Thoracic aorta (tissue), 2 donors: Measurements from ENCODE around the gene ARNT2. TPM values are rescaled to one million over a fixed set of nuclear protein-coding genes. Genes with fewer than 3 reads are reported as not detected.

ENCODE experiments used
- ATAC-seq: fragments of 150-250 bp; one replicate; pipeline ENCODE4 v1.8.0; 2017; ENCODE audit warnings: low read depth; ENCODE audit not compliant: insufficient number of reproducible peaks, low FRiP score
- DNase-seq: peaks from one replicate; pipeline ENCODE4 v3.0.0-alpha.2; 2020; ENCODE audit warnings: low spot score
- H3K27ac ChIP-seq, 2 donors: fragments of 200-600 bp; sonication (generic); 1 replicate in 1 of 2; 2 replicates in 1 of 2; pipeline ENCODE4 v1.5.1; 2016; ENCODE audit warnings: mild to moderate bottlenecking in 2 of 2, moderate library complexity in 2 of 2
- H3K27me3 ChIP-seq: fragments of 200-600 bp; sonication (generic); replicated peaks from 2 replicates; pipeline ENCODE4 v1.6.0; 2016; ENCODE audit warnings: mild to moderate bottlenecking; ENCODE audit not compliant: insufficient read depth
- H3K36me3 ChIP-seq: fragments of 200-600 bp; sonication (generic); one replicate; pipeline ENCODE4 v1.5.1; 2016
- H3K4me1 ChIP-seq, 2 donors: fragments of 200-600 bp; sonication (generic); 1 replicate in 1 of 2; 2 replicates in 1 of 2; pipeline versions ENCODE4 v1.5.1 to v1.6.0; 2016; ENCODE audit warnings: low read depth in 2 of 2, mild to moderate bottlenecking in 1 of 2; ENCODE audit not compliant: control insufficient read depth in 1 of 2
- H3K4me3 ChIP-seq: fragments of 200-600 bp; sonication (generic); 2 replicates; pipeline ENCODE4 v1.5.1; 2016; ENCODE audit warnings: mild to moderate bottlenecking
- H3K9me3 ChIP-seq: fragments of 200-600 bp; sonication (generic); 2 replicates; pipeline ENCODE4 v1.5.1; 2016
- CTCF ChIP-seq: fragments of 200-600 bp; sonication (generic); IDR thresholded peaks from one replicate; pipeline ENCODE4 v1.5.1; 2019; ENCODE audit warnings: antibody characterized with exemption
- total RNA-seq, 2 donors: library from RNA; depleted of rRNA; stranded (reverse); fragments of >200 nt; gene quantifications; one replicate each; pipeline versions ENCODE4 v1.1.0 to v1.2.3, GENCODE V29; 2016

ARNT2 gene
- total RNA-seq, 2 donors from 2014 or later, result 5.8 to 22.9 TPM

GRCh38 chr15:80500021-80500420 lies 95.8 kb downstream of the ARNT2 start:
- Histone ChIP-seq H3K4me1 (peaks cover 1 to 12% of the 10 kb centered on the region in 2 donors), H3K27me3 (no peaks in the 10 kb centered on the region), H3K4me3 (no peak overlapping the region), H3K9me3 (no peaks in the 10 kb centered on the region), H3K27ac (no peak overlapping the region), H3K36me3 (no peaks in the 10 kb centered on the region)
- no peak for TF ChIP-seq CTCF
- no peak for ATAC-seq
- no peak for DNase-seq

- Histone ChIP-seq H3K27me3 (no peaks in the 10 kb centered on the region), H3K36me3 (no peaks in the 10 kb centered on the region), H3K27ac (no peak overlapping the region), H3K4me1 (no peaks in the 10 kb centered on the region), H3K4me3 (no peak overlapping the region), H3K9me3 (no peaks in the 10 kb centered on the region)
- ATAC-seq, result no peak
- DNase-seq, result no peak
- no peak for TF ChIP-seq CTCF
Observed at GRCh38 chr15:80501476-80501875, 97.3 kb downstream of the ARNT2 start.

GRCh38 chr15:80502782-80503181 lies 98.6 kb downstream of the ARNT2 start:
- H3K4me1 ChIP-seq, result no peaks in the 10 kb centered on the region
- no peak for TF ChIP-seq CTCF
- no peaks in the 10 kb centered on the region for H3K36me3 ChIP-seq
- no peak overlapping the region for H3K4me3 ChIP-seq
- no peaks in the 10 kb centered on the region for H3K9me3 ChIP-seq
- H3K27ac ChIP-seq, result no peak overlapping the region
- DNase-seq (no peak), ATAC-seq (peak; percentile 23)
- no peaks in the 10 kb centered on the region for H3K27me3 ChIP-seq

GRCh38 chr15:80503319-80503952 lies 99.3 kb downstream of the ARNT2 start:
- DNase-seq (no peak), ATAC-seq (no peak)
- H3K36me3 ChIP-seq, result no peaks in the 10 kb centered on the region
- H3K4me1 ChIP-seq, result no peaks in the 10 kb centered on the region
- no peak for TF ChIP-seq CTCF
- H3K27me3 ChIP-seq, result no peaks in the 10 kb centered on the region
- H3K4me3 ChIP-seq, result no peak overlapping the region
- no peaks in the 10 kb centered on the region for H3K9me3 ChIP-seq
- no peak overlapping the region for H3K27ac ChIP-seq

GRCh38 chr15:80504931-80505330 lies 100.7 kb downstream of the ARNT2 start:
- no peaks in the 10 kb centered on the region for H3K36me3 ChIP-seq
- H3K4me1 ChIP-seq, result no peaks in the 10 kb centered on the region
- no peak overlapping the region for H3K27ac ChIP-seq
- TF ChIP-seq CTCF, result no peak
- H3K9me3 ChIP-seq, result no peaks in the 10 kb centered on the region
- no peaks in the 10 kb centered on the region for H3K27me3 ChIP-seq
- ATAC-seq (no peak), DNase-seq (no peak)
- H3K4me3 ChIP-seq, result no peak overlapping the region
